ENCODE results near the gene NPR3.

Gene NPR3

DNA sequence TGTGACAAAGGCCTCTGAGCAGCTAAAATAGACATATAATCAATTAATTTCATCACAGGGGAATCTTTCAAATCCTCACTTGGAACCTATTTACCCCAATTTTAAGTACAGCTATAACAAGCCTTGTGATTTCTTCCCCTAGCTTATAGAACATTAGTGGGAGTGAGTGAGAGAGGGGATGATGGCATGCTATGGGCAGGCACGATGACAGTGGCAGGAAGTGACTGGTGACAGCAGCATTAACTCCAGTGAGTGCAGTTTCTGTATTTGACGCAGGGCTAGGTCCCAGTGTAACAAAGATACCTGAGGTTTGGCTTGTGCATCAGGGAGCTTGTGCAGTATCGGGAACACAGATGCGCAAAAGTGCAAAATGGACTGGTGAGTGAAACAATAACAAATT lies 54.1 kb downstream of the NPR3 start:
- Histone ChIP-seq H3K9ac (no peak overlapping the region), H3K36me3 (ENCODE audit: control insufficient read depth, insufficient read depth, low read length) (no peaks in the 10 kb centered on the region), H3K4me2 (ENCODE audit: low read length) (no peak overlapping the region), H3K27me3 (ENCODE audit: control insufficient read depth, insufficient read depth, low read length) (no peaks in the 10 kb centered on the region), H3K9me3 (ENCODE audit: control insufficient read depth, low read length) (no peaks in the 10 kb centered on the region), H3K27ac (no peak overlapping the region), H3K4me3 (ENCODE audit: low read depth, low read length) (no peak overlapping the region), H3K4me1 (no peaks in the 10 kb centered on the region), H3K79me2 (no peaks in the 10 kb centered on the region), H2AFZ (no peak overlapping the region)
- TF ChIP-seq, protein P1, sequence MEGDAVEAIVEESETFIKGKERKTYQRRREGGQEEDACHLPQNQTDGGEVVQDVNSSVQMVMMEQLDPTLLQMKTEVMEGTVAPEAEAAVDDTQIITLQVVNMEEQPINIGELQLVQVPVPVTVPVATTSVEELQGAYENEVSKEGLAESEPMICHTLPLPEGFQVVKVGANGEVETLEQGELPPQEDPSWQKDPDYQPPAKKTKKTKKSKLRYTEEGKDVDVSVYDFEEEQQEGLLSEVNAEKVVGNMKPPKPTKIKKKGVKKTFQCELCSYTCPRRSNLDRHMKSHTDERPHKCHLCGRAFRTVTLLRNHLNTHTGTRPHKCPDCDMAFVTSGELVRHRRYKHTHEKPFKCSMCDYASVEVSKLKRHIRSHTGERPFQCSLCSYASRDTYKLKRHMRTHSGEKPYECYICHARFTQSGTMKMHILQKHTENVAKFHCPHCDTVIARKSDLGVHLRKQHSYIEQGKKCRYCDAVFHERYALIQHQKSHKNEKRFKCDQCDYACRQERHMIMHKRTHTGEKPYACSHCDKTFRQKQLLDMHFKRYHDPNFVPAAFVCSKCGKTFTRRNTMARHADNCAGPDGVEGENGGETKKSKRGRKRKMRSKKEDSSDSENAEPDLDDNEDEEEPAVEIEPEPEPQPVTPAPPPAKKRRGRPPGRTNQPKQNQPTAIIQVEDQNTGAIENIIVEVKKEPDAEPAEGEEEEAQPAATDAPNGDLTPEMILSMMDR (IDR thresholded peaks at IDR 0.05), result no peak

DNA sequence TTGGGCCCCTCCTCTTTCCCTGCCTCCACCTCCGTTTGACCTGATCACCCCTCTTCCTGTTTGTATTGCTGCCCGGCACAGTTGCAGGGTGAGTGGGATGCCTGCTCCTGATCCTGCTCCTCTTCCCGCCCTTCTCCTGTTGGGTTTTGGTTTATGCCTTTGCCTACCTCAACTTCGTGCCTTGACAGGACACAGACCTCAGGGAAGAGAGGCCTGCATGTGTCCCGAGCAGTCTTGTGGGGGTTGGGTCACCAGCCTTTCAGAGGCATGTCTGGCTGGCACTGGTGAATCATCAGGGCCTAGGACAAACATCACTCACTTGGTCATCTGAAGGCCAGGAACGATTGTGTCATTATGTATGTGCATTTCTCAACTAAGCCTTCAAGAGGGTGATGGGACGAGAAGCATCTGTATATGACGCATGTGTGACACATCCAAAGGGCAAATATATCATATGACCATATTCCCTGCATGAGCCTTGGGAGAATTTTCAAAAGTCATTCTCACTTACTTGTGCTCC lies 56.9 kb downstream of the NPR3 start:
- Histone ChIP-seq H3K27ac (no peak overlapping the region), H3K4me1 (no peaks in the 10 kb centered on the region), H3K79me2 (no peaks in the 10 kb centered on the region), H3K4me2 (ENCODE audit: low read length) (no peak overlapping the region), H3K27me3 (ENCODE audit: control insufficient read depth, insufficient read depth, low read length) (no peaks in the 10 kb centered on the region), H3K4me3 (ENCODE audit: low read depth, low read length) (no peak overlapping the region), H2AFZ (no peak overlapping the region), H3K9ac (no peak overlapping the region), H3K36me3 (ENCODE audit: control insufficient read depth, insufficient read depth, low read length) (no peaks in the 10 kb centered on the region), H3K9me3 (ENCODE audit: control insufficient read depth, low read length) (no peaks in the 10 kb centered on the region)
- TF ChIP-seq, protein P1 (IDR thresholded peaks at IDR 0.05), result no peak

DNA sequence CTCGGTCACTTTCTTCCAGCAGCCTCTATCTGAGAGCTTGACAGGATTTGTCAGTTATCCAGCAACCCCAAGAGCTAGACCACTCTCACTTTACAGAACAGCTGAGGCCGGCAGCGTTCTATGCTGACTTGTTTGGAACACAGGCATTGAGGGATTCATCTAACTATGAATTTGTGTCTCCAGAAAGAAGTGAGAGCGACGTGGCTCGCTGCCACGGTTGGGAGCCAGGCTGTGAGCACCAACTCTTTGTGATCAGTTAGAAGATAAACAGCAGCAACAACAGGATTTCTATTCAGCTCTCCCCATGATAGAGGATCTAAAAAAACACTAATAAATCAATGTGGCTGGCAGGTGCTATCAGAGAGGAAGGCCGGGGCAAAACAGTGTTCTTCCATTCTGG lies 58.6 kb downstream of the NPR3 start:
- H3K4me1 ChIP-seq, result no peaks in the 10 kb centered on the region
- H3K79me2 ChIP-seq, result no peaks in the 10 kb centered on the region
- no peak overlapping the region for H3K4me2 ChIP-seq (ENCODE audit: low read length)
- no peak overlapping the region for H2AFZ ChIP-seq
- no peaks in the 10 kb centered on the region for H3K36me3 ChIP-seq (ENCODE audit: control insufficient read depth, insufficient read depth, low read length)
- no peak overlapping the region for H3K27ac ChIP-seq
- no peaks in the 10 kb centered on the region for H3K27me3 ChIP-seq (ENCODE audit: control insufficient read depth, insufficient read depth, low read length)
- no peaks in the 10 kb centered on the region for H3K9me3 ChIP-seq (ENCODE audit: control insufficient read depth, low read length)
- no peak overlapping the region for H3K9ac ChIP-seq
- TF ChIP-seq, protein P1 (IDR thresholded peaks at IDR 0.05), result no peak
- H3K4me3 ChIP-seq (ENCODE audit: low read depth, low read length), result no peak overlapping the region

DNA sequence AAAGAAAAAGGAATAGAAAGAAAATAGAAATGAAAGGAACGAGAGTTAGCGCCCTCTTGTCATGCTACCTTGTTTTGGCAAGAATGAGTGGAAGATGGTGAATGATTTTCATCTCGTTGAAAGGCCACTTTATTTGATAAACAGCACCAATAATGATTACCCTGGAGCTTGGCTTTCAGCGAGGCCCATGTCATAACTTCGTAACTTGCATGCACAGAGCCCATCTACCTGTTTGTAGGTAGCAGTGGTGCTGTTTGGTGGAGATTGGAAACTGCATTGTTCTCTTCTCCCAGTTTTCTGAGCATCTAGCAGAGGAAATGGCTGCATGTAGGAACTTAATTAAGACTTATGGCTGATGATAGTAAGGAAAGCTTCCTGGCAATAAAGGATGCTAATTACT lies 59.3 kb downstream of the NPR3 start:
- Histone ChIP-seq H3K9ac (no peak overlapping the region), H3K27ac (no peak overlapping the region)

DNA sequence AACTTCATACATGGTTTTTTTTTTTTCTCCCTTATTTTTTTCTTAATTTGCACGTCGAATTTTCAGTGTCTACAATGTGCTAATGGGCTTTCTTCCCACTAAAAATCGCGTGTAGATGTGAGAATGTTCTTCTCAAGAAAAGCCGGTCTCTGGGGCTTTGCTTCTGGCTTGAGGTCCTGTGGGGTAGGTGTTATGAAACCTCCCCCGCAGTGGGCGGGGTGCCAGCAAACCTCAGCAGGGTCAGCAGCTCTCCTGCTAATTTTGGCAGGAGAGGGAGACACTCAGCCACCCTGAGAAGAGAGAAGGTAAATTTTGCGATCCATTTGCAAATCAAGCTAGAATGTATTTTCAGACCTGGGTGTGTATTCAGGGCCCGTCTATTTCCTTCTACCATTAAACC lies 59.9 kb downstream of the NPR3 start:
- no peak overlapping the region for H3K9ac ChIP-seq
- no peaks in the 10 kb centered on the region for H3K36me3 ChIP-seq (ENCODE audit: control insufficient read depth, insufficient read depth, low read length)
- H3K27ac ChIP-seq, result no peak overlapping the region
- no peak overlapping the region for H3K4me3 ChIP-seq (ENCODE audit: low read depth, low read length)
- no peak overlapping the region for H3K4me2 ChIP-seq (ENCODE audit: low read length)
- H2AFZ ChIP-seq, result no peak overlapping the region
- no peaks in the 10 kb centered on the region for H3K27me3 ChIP-seq (ENCODE audit: control insufficient read depth, insufficient read depth, low read length)
- no peaks in the 10 kb centered on the region for H3K79me2 ChIP-seq
- H3K9me3 ChIP-seq (ENCODE audit: control insufficient read depth, low read length), result no peaks in the 10 kb centered on the region
- TF ChIP-seq, protein P1 (IDR thresholded peaks at IDR 0.05), result no peak
- H3K4me1 ChIP-seq, result no peaks in the 10 kb centered on the region

More for the DNA sequence above, 59.3 kb downstream of the NPR3 start:
- TF ChIP-seq, protein P1 (IDR thresholded peaks at IDR 0.05), result no peak
- Histone ChIP-seq H3K9me3 (ENCODE audit: control insufficient read depth, low read length) (no peaks in the 10 kb centered on the region), H3K4me2 (ENCODE audit: low read length) (no peak overlapping the region), H3K4me1 (no peaks in the 10 kb centered on the region), H3K4me3 (ENCODE audit: low read depth, low read length) (no peak overlapping the region), H3K79me2 (no peaks in the 10 kb centered on the region), H3K27me3 (ENCODE audit: control insufficient read depth, insufficient read depth, low read length) (no peaks in the 10 kb centered on the region), H2AFZ (no peak overlapping the region), H3K36me3 (ENCODE audit: control insufficient read depth, insufficient read depth, low read length) (no peaks in the 10 kb centered on the region)
